SK-N-SH (cell line): Measurements from ENCODE around the gene JOSD1. TPM values are rescaled to one million over a fixed set of nuclear protein-coding genes. Genes with fewer than 3 reads are reported as not detected.

ENCODE experiments used
- CTCF ChIA-PET: fragments of 300-600, 350-600 bp; formaldehyde crosslinking; extraction: SDS; loops from one replicate; lab custom pipeline; 2021; lab: Yijun Ruan, JAX
- POLR2A ChIA-PET: fragments of 350-600 bp; sonication (Branson Sonifier 250); formaldehyde crosslinking; extraction: SDS; loops from one replicate; lab custom pipeline; 2020; ENCODE audit warnings: antibody characterized with exemption, inconsistent platforms; lab: Yijun Ruan, JAX
- DNase-seq: peaks from one replicate; pipeline ENCODE4 v3.0.0; 2012
- H2AFZ ChIP-seq: fragments of 200-600 bp; sonication (generic); 2 replicates; pipeline ENCODE4 v1.8.1; 2016; ENCODE audit warnings: antibody characterized with exemption, mild to moderate bottlenecking, low read depth
- H3F3A ChIP-seq: fragments of 200-600 bp; sonication (generic); replicated peaks from 2 replicates; pipeline ENCODE3; 2016; ENCODE audit warnings: antibody characterized with exemption, mild to moderate bottlenecking; ENCODE audit not compliant: insufficient read depth
- H3K27ac ChIP-seq, 2 experiments: fragments of 200-500 bp in 1 of 2; fragments of 200-600 bp in 1 of 2; sonication (Bioruptor generic) in 1 of 2; sonication (generic), shearing (Covaris generic) in 1 of 2; 2 replicates each; pipeline versions ENCODE4 v1.5.1 to v1.6.1; 2014 to 2016; ENCODE audit warnings: low read depth in 2 of 2, inconsistent platforms in 1 of 2, low read length in 1 of 2, mild to moderate bottlenecking in 1 of 2, mixed read lengths in 1 of 2
- H3K27me3 ChIP-seq: fragments of 200-600 bp; sonication (generic), shearing (Covaris generic); 2 replicates; pipeline ENCODE4 v1.6.1; 2016; ENCODE audit warnings: mixed run types; ENCODE audit not compliant: insufficient read depth
- H3K36me3 ChIP-seq, 2 experiments: fragments of 200-500 bp in 1 of 2; fragments of 200-600 bp in 1 of 2; sonication (Bioruptor generic) in 1 of 2; sonication (generic) in 1 of 2; replicated peaks in 1 of 2; 2 replicates each; pipeline versions ENCODE3 to v1.5.1; 2014 to 2016; ENCODE audit warnings: low read length in 1 of 2, mild to moderate bottlenecking in 1 of 2; ENCODE audit not compliant: insufficient read depth in 2 of 2, control insufficient read depth in 1 of 2
- H3K4me1 ChIP-seq, 2 experiments: fragments of 200-500 bp in 1 of 2; fragments of 200-600 bp in 1 of 2; sonication (Bioruptor generic) in 1 of 2; sonication (generic), shearing (Covaris generic) in 1 of 2; 2 replicates each; pipeline versions ENCODE4 v1.5.1 to v1.6.1; 2014 to 2016; ENCODE audit warnings: low read depth in 1 of 2, low read length in 1 of 2, mixed run types in 1 of 2; ENCODE audit not compliant: insufficient read depth in 2 of 2, control insufficient read depth in 1 of 2
- H3K4me2 ChIP-seq: fragments of 200-600 bp; sonication (generic), shearing (Covaris generic); 2 replicates; pipeline ENCODE4 v1.6.1; 2017; ENCODE audit warnings: mixed run types
- H3K4me3 ChIP-seq, 2 experiments: fragments of 200-500 bp in 1 of 2; fragments of 200-600 bp in 1 of 2; sonication (Bioruptor generic) in 1 of 2; sonication (generic), shearing (Covaris generic) in 1 of 2; 2 replicates each; pipeline versions ENCODE4 v1.5.1 to v1.8.1; 2014 to 2016; ENCODE audit warnings: low read depth in 2 of 2, inconsistent platforms in 1 of 2, low read length in 1 of 2, mild to moderate bottlenecking in 1 of 2, mixed read lengths in 1 of 2, moderate library complexity in 1 of 2
- H3K79me2 ChIP-seq: fragments of 200-600 bp; sonication (generic); 2 replicates; pipeline ENCODE4 v1.8.1; 2017; ENCODE audit warnings: mild to moderate bottlenecking; ENCODE audit not compliant: insufficient read depth
- H3K9ac ChIP-seq: fragments of 200-600 bp; sonication (generic); 2 replicates; pipeline ENCODE4 v1.6.1; 2017; ENCODE audit warnings: mixed run types
- H3K9me2 ChIP-seq: fragments of 200-600 bp; sonication (generic); 2 replicates; pipeline ENCODE4 v1.6.1; 2017; ENCODE audit warnings: mixed run types
- H3K9me3 ChIP-seq: fragments of 200-600 bp; sonication (generic); 2 replicates; pipeline ENCODE4 v1.6.1; 2017; ENCODE audit warnings: mixed run types, mild to moderate bottlenecking, moderate library complexity
- H4K20me1 ChIP-seq: fragments of 200-600 bp; sonication (generic); 2 replicates; pipeline ENCODE4 v1.6.1; 2017; ENCODE audit warnings: mild to moderate bottlenecking, mixed run types; ENCODE audit not compliant: insufficient read depth
- CHD2 ChIP-seq: fragments of 150-350 bp; IDR thresholded peaks from 2 replicates; pipeline ENCODE4 v1.6.1; 2018; ENCODE audit warnings: low read length; ENCODE audit not compliant: partially characterized antibody
- ELF1 ChIP-seq: IDR thresholded peaks from 2 replicates; pipeline ENCODE4 v1.4.0; 2012
- FOSL2 ChIP-seq: IDR thresholded peaks from 2 replicates; pipeline ENCODE4 v1.4.0; 2012; ENCODE audit warnings: low read depth, mild to moderate bottlenecking, moderate library complexity, borderline replicate concordance
- FOXJ3 ChIP-seq: sonication (generic); formaldehyde crosslinking; IDR thresholded peaks from 2 replicates; pipeline ENCODE4 v1.5.1; 2020; ENCODE audit warnings: mild to moderate bottlenecking, missing genetic modification reagents
- FOXM1 ChIP-seq: IDR thresholded peaks from 2 replicates; pipeline ENCODE4 v1.4.0; 2012; ENCODE audit warnings: low read depth, mild to moderate bottlenecking
- MAX ChIP-seq: IDR thresholded peaks from 2 replicates; pipeline ENCODE4 v1.4.0; 2012; ENCODE audit warnings: low read depth
- NRF1 ChIP-seq: IDR thresholded peaks from 2 replicates; pipeline ENCODE4 v1.6.1; 2012; ENCODE audit warnings: low read depth, mild to moderate bottlenecking, low read length
- RAD21 ChIP-seq: IDR thresholded peaks from 2 replicates; pipeline ENCODE4 v1.6.1; 2012; ENCODE audit warnings: mild to moderate bottlenecking, low read length
- RFX5 ChIP-seq: IDR thresholded peaks from 2 replicates; pipeline ENCODE4 v1.6.1; 2012; ENCODE audit warnings: mild to moderate bottlenecking, improper control_type of control experiment, low read length
- SIN3A ChIP-seq: IDR thresholded peaks from 2 replicates; pipeline ENCODE4 v1.6.1; 2012; ENCODE audit warnings: low read depth, mild to moderate bottlenecking, low read length, moderate library complexity, borderline replicate concordance
- TCF12 ChIP-seq: IDR thresholded peaks from 2 replicates; pipeline ENCODE4 v1.4.0; 2012
- USF1 ChIP-seq: IDR thresholded peaks from 2 replicates; pipeline ENCODE4 v1.4.0; 2012; ENCODE audit warnings: low read depth, borderline replicate concordance
- ZBTB33 ChIP-seq: IDR thresholded peaks from 2 replicates; pipeline ENCODE4 v1.4.0; 2012; ENCODE audit warnings: low read depth, borderline replicate concordance
- WGBS: methylation state at CpG from one replicate; pipeline ENCODE4 v1.1.6; 2017; ENCODE audit warnings: low lambda C conversion rate; 5-methylcytosine and 5-hydroxymethylcytosine counted together
- polyA plus RNA-seq, 3 experiments: library from polyadenylated mRNA; depleted of rRNA; stranded (reverse); fragments of >200 nt; gene quantifications; 2 replicates each; pipeline ENCODE4 v1.2.3, GENCODE V29; 2012

Gene JOSD1
- polyA plus RNA-seq, 1 of the 3 experiments (the other 2 are of a cell fraction) = 17.8 TPM

- CTCF ChIA-PET = no interaction called here
Measured at GRCh38 chr22:38730411-38730871, 29.7 kb upstream of the JOSD1 start.

GRCh38 chr22:38729946-38730345, 29.2 kb upstream of the JOSD1 start:
- Histone ChIP-seq H3K9me3 (no peaks in the 10 kb centered on the region), H3K36me3 (peaks cover 0 to 27% of the 10 kb centered on the region in 2 experiments), H3F3A (no peaks in the 10 kb centered on the region), H3K9me2 (no peaks in the 10 kb centered on the region), H2AFZ (no peak overlapping the region), H3K27ac (no peak overlapping the region), H3K79me2 (no peaks in the 10 kb centered on the region), H3K4me2 (no peak overlapping the region), H4K20me1 (no peaks in the 10 kb centered on the region), H3K4me1 (no peaks in the 10 kb centered on the region; a peak in 1 of 4 replicates), H3K4me3 (no peak overlapping the region), H3K27me3 (no peaks in the 10 kb centered on the region), H3K9ac (no peak overlapping the region)
- ChIA-PET CTCF (no interaction called here), POLR2A (no interaction called here)
- 100% methylated on average over 2 of the region's 6 CpGs for WGBS
- TF ChIP-seq FOXJ3 (CRISPR knock-in tag) (no peak), FOXM1 (no peak), USF1 (no peak), TCF12 (no peak), FOSL2 (no peak), RAD21 (no peak), ELF1 (no peak), CHD2 (no peak), RFX5 (no peak), MAX (no peak), ZBTB33 (no peak)
- no peak for DNase-seq

More at GRCh38 chr22:38730411-38730871, 29.7 kb upstream of the JOSD1 start:
- TF ChIP-seq SIN3A = no peak
- no peak for TF ChIP-seq NRF1
- no peak for TF ChIP-seq CHD2
- TF ChIP-seq ZBTB33 = no peak
- POLR2A ChIA-PET = no interaction called here
- Histone ChIP-seq H3K27me3 (no peaks in the 10 kb centered on the region), H3K9me3 (no peaks in the 10 kb centered on the region), H3K4me1 (no peaks in the 10 kb centered on the region; a peak in 1 of 4 replicates), H3K4me3 (no peak overlapping the region), H3K36me3 (peaks cover 0 to 27% of the 10 kb centered on the region in 2 experiments), H3K9ac (no peak overlapping the region), H3F3A (no peaks in the 10 kb centered on the region), H2AFZ (no peak overlapping the region), H3K27ac (no peak overlapping the region), H3K79me2 (no peaks in the 10 kb centered on the region), H3K9me2 (no peaks in the 10 kb centered on the region), H4K20me1 (no peaks in the 10 kb centered on the region), H3K4me2 (no peak overlapping the region)
- WGBS = 100% methylated on average over 8 of the region's 13 CpGs
- DNase-seq = no peak
